CD4-positive, alpha-beta T cell treated with Interleukin-17A for 1 hour (primary cell): ENCODE results near the gene MYBPC2.
A peak's percentile ranks its signal among the peaks of the same experiment; 100 is the strongest.

ENCODE experiments used
- DNase-seq: peaks from one replicate; pipeline ENCODE4 v3.0.0-alpha.2; 2020

Gene MYBPC2

GRCh38 chr19:50482271-50482855 lies 49.7 kb downstream of the MYBPC2 start:
- no peak for DNase-seq

DNA sequence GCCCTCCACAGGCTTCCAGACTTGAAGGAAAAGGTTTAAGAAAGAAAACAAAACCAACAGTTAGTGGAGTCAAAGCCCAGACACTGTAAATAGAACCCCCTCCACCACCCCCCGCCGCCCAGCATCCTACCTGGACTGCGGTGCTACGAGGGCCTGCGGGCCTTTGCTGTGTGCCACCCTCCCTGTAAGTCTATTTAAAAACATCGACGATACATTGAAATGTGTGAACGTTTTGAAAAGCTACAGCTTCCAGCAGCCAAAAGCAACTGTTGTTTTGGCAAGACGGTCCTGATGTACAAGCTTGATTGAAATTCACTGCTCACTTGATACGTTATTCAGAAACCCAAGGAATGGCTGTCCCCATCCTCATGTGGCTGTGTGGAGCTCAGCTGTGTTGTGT lies 50.2 kb downstream of the MYBPC2 start:
- DNase-seq, result no peak

GRCh38 chr19:50485284-50485955 lies 52.7 kb downstream of the MYBPC2 start:
- no peak for DNase-seq

GRCh38 chr19:50486823-50487515 lies 54.3 kb downstream of the MYBPC2 start:
- peak; percentile 54 for DNase-seq

GRCh38 chr19:50488389-50489194 lies 55.9 kb downstream of the MYBPC2 start:
- DNase-seq, result no peak

- DNase-seq, result no peak
These were observed 56.8 kb downstream of the MYBPC2 start for GRCh38 chr19:50489461-50490011.

GRCh38 chr19:50490411-50490811 lies 57.7 kb downstream of the MYBPC2 start:
- no peak for DNase-seq

- DNase-seq, result no peak
These were observed 58.3 kb downstream of the MYBPC2 start for GRCh38 chr19:50490991-50491472.

GRCh38 chr19:50492303-50493052 lies 59.8 kb downstream of the MYBPC2 start:
- DNase-seq, result peak; percentile 36

DNA sequence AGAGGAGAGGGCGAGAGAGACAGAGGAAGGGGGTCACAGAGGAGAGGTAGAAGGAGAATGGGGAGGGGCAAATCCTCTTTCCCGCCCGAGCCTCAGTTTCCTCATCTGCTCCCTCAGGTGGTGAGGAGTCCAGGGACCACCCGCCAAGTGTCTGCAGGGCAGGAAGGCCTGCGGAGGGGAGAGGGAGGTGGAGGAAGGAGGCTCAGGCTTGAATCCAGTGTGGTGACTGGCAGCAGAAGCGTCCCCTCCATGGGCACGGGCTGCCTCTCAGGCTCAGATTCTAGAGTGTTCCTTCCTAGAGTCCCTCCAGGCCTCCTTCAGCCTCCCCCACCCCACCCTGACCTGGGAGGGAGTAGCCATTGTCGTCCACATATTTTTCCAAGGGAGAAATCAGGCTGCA lies 60.5 kb downstream of the MYBPC2 start:
- no peak for DNase-seq

DNA sequence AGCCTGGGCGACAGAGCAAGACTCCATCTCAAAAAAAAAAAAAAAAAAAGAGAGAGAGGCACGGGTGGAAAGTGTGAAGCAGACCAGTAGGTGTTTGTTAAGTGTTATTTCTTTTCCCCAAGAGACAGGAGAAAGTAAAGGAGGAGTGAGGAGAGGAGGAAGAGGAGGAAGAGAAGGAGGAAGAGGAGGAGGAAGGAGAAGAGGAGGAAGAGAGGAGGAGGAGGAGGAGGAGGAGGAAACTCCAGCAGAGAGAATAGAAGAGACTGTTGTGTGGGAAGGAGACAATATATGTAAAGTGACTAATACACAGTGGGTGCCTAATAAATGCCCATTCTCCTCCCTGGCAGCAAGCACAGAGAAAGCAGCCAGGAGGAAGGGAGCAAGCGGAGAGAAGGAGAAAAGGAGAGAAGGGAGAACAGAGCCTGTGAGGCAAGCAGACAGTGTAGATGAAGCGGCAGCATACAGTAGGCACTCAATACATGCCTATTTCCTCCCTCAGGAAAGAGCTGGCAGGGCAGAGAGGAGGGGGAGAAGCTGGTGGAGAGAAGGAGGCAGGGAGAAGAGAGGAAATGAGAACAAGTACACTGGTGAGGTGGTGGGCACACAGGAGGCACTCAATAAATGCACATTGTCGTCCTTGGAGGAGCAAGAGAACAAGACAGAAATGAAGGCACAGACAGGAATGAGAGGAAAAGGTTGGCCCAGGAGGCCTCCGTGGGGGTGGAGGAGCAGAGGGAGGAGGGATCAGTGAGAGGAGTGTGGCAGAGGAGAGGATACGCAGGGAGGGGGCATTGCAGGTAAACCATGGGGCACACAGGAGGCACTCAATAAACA lies 61.7 kb downstream of the MYBPC2 start:
- no peak for DNase-seq

DNA sequence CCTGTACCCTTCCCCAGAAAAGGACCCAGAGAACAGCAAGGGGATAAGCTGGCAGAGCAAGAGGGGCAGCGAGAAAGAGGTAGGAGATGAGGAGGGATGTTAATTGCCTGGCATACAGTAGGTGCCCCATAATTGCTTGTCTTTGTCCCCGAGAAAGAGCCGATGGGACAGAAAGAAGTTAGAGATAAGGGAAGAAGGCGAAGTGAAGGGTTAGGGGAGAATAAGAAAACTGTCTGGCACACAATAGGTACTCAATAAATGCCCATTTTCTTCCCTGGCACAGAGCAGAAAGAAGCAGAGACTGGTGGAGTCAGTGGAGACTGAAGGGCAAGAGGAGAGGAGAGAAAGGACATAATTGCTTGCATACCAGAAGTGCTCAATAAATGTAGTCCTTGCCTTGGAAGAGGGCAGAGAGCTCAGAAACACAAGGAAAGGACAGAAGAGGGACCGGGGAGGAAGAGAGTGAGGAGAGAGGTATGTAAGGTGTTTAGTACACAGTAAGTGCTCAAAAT lies 62.4 kb downstream of the MYBPC2 start:
- no peak for DNase-seq

GRCh38 chr19:50496189-50497021 lies 63.7 kb downstream of the MYBPC2 start:
- no peak for DNase-seq

- no peak for DNase-seq
These were observed 64.3 kb downstream of the MYBPC2 start for GRCh38 chr19:50497022-50497405.

GRCh38 chr19:50498219-50499056 lies 65.7 kb downstream of the MYBPC2 start:
- no peak for DNase-seq

DNA sequence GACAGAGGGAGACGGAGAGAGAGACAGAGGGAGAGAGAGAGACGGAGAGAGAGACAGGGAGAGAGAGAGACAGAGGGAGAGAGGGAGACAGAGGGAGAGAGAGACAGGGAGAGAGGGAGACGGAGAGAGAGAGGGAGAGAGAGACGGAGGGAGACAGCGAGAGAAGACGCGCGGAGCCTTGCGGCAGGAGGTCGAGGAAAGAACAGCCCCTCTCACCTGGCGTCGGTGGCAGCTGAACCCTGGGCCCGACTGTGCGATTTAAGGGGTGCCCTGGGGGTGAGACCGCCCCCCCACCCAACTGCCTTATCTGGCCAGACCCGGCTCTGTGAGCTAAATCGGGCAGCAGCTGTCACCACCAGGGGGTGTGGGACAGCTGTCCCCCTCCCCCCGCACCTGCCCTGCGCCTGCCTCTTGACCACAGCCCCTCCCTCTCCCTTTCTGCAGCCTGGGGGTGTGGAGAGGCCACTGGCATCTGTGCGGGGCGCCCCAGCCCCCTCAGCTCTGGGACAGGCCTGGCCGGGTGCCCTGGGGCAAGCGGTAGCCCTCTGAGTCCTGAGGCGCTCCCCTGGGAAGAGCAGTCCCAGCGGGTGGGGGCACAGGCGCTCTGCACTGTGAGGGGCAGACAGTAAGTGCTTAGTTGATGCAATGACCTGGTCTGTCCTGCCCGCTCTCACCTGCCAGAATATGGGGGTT lies 67.5 kb downstream of the MYBPC2 start:
- DNase-seq, result no peak

GRCh38 chr19:50500753-50501151 lies 68.1 kb downstream of the MYBPC2 start:
- no peak for DNase-seq

DNA sequence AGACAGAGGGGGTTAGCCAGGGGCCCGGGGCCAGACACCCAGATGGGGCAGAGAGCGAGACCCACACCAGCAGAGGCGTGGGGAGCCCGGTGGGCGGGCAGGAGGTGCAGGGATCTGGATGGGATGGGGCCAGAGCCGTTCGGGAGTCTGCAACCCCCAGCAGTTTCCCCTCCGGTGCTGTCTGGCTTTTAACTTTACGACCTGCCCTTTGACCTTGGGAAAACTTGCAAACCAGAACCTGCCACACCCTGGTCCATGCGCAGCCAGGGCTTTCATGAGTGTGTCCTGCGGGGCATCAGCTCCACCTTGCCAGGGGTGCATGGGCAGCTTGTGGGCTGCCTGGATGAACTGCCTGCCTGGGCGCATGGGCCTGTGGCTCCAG lies 68.5 kb downstream of the MYBPC2 start:
- no peak for DNase-seq
